Measurements from ENCODE around the gene ZNF485. TPM values are rescaled to one million over a fixed set of nuclear protein-coding genes. Genes with fewer than 3 reads are reported as not detected.

ZNF485 gene
- total and polyA plus RNA-seq, 10 of the 15 experiments (the other 5 are each of a cell fraction or from before 2014, with no cell fraction given) = 3.2 to 7.6 (median 5.1) TPM

GRCh38 chr10:43595739-43596298 is 10.4 kb upstream of the ZNF485 start (continued):
- no peak for TF ChIP-seq BCL3 (IDR thresholded peaks at IDR 0.05; ENCODE audit: borderline replicate concordance, insufficient read depth, low read depth, low read length, poor library complexity, severe bottlenecking)
- no peak for TF ChIP-seq NRF1 (conservative IDR thresholded peaks at IDR 0.05; ENCODE audit: low read depth, low read length)
- TF ChIP-seq HDGF (IDR thresholded peaks at IDR 0.05) = no peak
- no peak for TF ChIP-seq ASH2L (IDR thresholded peaks at IDR 0.05; ENCODE audit: borderline replicate concordance, low read depth)
- no peak for TF ChIP-seq MLLT1 (IDR thresholded peaks at IDR 0.05)
- peak; percentile 54; the same call in 1 of the 2 replicates for TF ChIP-seq ATF2 (IDR thresholded peaks at IDR 0.05; ENCODE audit: low read length)
- TF ChIP-seq SKIL (IDR thresholded peaks at IDR 0.05; ENCODE audit: low read depth, poor library complexity, severe bottlenecking) = peak; percentile 48
- no peak for TF ChIP-seq BMI1 (IDR thresholded peaks at IDR 0.05; ENCODE audit: borderline replicate concordance)
- TF ChIP-seq TARDBP (IDR thresholded peaks at IDR 0.05; ENCODE audit: borderline replicate concordance) = no peak
- no peak for TF ChIP-seq CHD4 (IDR thresholded peaks at IDR 0.05)
- no peak for TF ChIP-seq PKNOX1 (IDR thresholded peaks at IDR 0.05)
- TF ChIP-seq ESRRA (IDR thresholded peaks at IDR 0.05; ENCODE audit: low read length) = no peak
- TF ChIP-seq NFXL1 (IDR thresholded peaks at IDR 0.05; ENCODE audit: borderline replicate concordance) = no peak
- TF ChIP-seq ZBTB4 (CRISPR knock-in tag; IDR thresholded peaks at IDR 0.05) = no peak
- no peak for TF ChIP-seq ZZZ3 (IDR thresholded peaks at IDR 0.05; ENCODE audit: control insufficient read depth, insufficient read length, low read depth)
- peak; percentile 84 for TF ChIP-seq MEF2B (IDR thresholded peaks at IDR 0.05; ENCODE audit: partially characterized antibody, poor library complexity, severe bottlenecking)
- no peak for TF ChIP-seq RAD21 (IDR thresholded peaks at IDR 0.05; ENCODE audit: insufficient read depth, low read depth, low read length)
